HepG2 (cell line): ENCODE measurements around the gene ITPRIP. TPM values are rescaled to one million over a fixed set of nuclear protein-coding genes. Genes with fewer than 3 reads are reported as not detected.
A peak's percentile ranks its signal among the peaks of the same experiment; 100 is the strongest.

Experiments
- ARHGAP35 ChIP-seq: sonication (generic); formaldehyde crosslinking; IDR thresholded peaks from 2 replicates; pipeline ENCODE4 v1.9.0; 2022; ENCODE audit warnings: mild to moderate bottlenecking, inconsistent platforms, moderate library complexity, missing genetic modification reagents, borderline replicate concordance
- ARNT2 ChIP-seq: sonication (generic); formaldehyde crosslinking; IDR thresholded peaks from 2 replicates; pipeline ENCODE4 v1.8.0; 2022; ENCODE audit warnings: mild to moderate bottlenecking, low read depth, missing genetic modification reagents, moderate library complexity
- BRD4 ChIP-seq: sonication (generic); formaldehyde crosslinking; IDR thresholded peaks from 2 replicates; pipeline ENCODE4 v1.4.0; 2020; ENCODE audit warnings: missing genetic modification reagents
- CBFB ChIP-seq: sonication (generic); formaldehyde crosslinking; IDR thresholded peaks from 2 replicates; pipeline ENCODE4 v1.4.0; 2020; ENCODE audit warnings: missing genetic modification reagents
- CHD4 ChIP-seq: fragments of 200-600 bp; sonication (generic); IDR thresholded peaks from 2 replicates; pipeline ENCODE4 v1.7.0; 2017; ENCODE audit warnings: mild to moderate bottlenecking, low read length, borderline replicate concordance
- DNMT3B ChIP-seq: conservative IDR thresholded peaks from 2 replicates; pipeline ENCODE4 v1.6.1; 2016; ENCODE audit warnings: missing biosample characterization, control low read depth
- FOXM1 ChIP-seq: sonication (generic); formaldehyde crosslinking; IDR thresholded peaks from 2 replicates; pipeline ENCODE4 v1.5.0; 2020; ENCODE audit warnings: missing genetic modification reagents
- HCFC1 ChIP-seq: fragments of 150-350 bp; IDR thresholded peaks from 2 replicates; pipeline ENCODE4 v1.6.1; 2014; ENCODE audit warnings: low read depth, low read length
- HOXA3 ChIP-seq: sonication (generic); formaldehyde crosslinking; IDR thresholded peaks from 2 replicates; pipeline ENCODE4 v1.5.0; 2020; ENCODE audit warnings: missing genetic modification reagents
- JDP2 ChIP-seq: sonication (generic); formaldehyde crosslinking; IDR thresholded peaks from 2 replicates; pipeline ENCODE4 v1.8.1; 2022; ENCODE audit warnings: missing genetic modification reagents, borderline replicate concordance
- JUN ChIP-seq: sonication (generic); formaldehyde crosslinking; IDR thresholded peaks from 2 replicates; pipeline ENCODE4 v1.4.0; 2020; ENCODE audit warnings: mild to moderate bottlenecking, missing genetic modification reagents
- MED13 ChIP-seq: sonication (generic); formaldehyde crosslinking; IDR thresholded peaks from 2 replicates; pipeline ENCODE4 v1.5.0; 2020; ENCODE audit warnings: missing genetic modification reagents
- MXI1 ChIP-seq: IDR thresholded peaks from 3 replicates; pipeline ENCODE4 v1.6.1; 2012; ENCODE audit warnings: low read depth, low read length, inconsistent platforms, borderline replicate concordance
- ONECUT2 ChIP-seq: sonication (generic); formaldehyde crosslinking; IDR thresholded peaks from 2 replicates; pipeline ENCODE4 v1.4.0; 2020; ENCODE audit warnings: missing genetic modification reagents
- SUZ12 ChIP-seq: fragments of 150-350 bp; IDR thresholded peaks from 2 replicates; pipeline ENCODE4 v1.6.1; 2014; ENCODE audit warnings: low read depth, low read length
- TEAD2 ChIP-seq: sonication (generic); formaldehyde crosslinking; IDR thresholded peaks from 2 replicates; pipeline ENCODE4 v1.9.0; 2021; ENCODE audit warnings: missing genetic modification reagents
- ZFAT ChIP-seq: sonication (generic); formaldehyde crosslinking; conservative IDR thresholded peaks from 2 replicates; pipeline ENCODE4 v1.8.1; 2023; ENCODE audit warnings: missing genetic modification reagents, inconsistent platforms
- ZNF180 ChIP-seq: sonication (generic); formaldehyde crosslinking; IDR thresholded peaks from 2 replicates; pipeline ENCODE4 v1.4.0; 2020; ENCODE audit warnings: low read depth, missing genetic modification reagents, borderline replicate concordance
- ZNF251 ChIP-seq: sonication (generic); formaldehyde crosslinking; IDR thresholded peaks from 2 replicates; pipeline ENCODE4 v1.9.0; 2021; ENCODE audit warnings: mild to moderate bottlenecking, missing genetic modification reagents
- ZNF253 ChIP-seq: sonication (generic); formaldehyde crosslinking; IDR thresholded peaks from 2 replicates; pipeline ENCODE4 v1.8.0; 2022; ENCODE audit warnings: mild to moderate bottlenecking, missing genetic modification reagents, borderline replicate concordance
- ZNF350 ChIP-seq: sonication (generic); formaldehyde crosslinking; IDR thresholded peaks from 2 replicates; pipeline ENCODE4 v1.4.0; 2020; ENCODE audit warnings: mild to moderate bottlenecking, low read depth, missing genetic modification reagents, borderline replicate concordance
- ZNF558 ChIP-seq: sonication (generic); formaldehyde crosslinking; IDR thresholded peaks from 2 replicates; pipeline ENCODE4 v1.9.0; 2022; ENCODE audit warnings: mild to moderate bottlenecking, missing genetic modification reagents, borderline replicate concordance
- ZNF724P ChIP-seq: sonication (generic); formaldehyde crosslinking; IDR thresholded peaks from 2 replicates; pipeline ENCODE4 v1.8.0; 2022; ENCODE audit warnings: missing genetic modification reagents, borderline replicate concordance
- polyA plus RNA-seq, 8 experiments: library from polyadenylated mRNA; depleted of rRNA in 3 of 8; stranded (reverse) in 7 of 8; unstranded in 1 of 8; fragments of >200 nt; fragmentation: Illumina TruSeq in 4 of 8; extraction: Trizol in 4 of 8; gene quantifications; 2 replicates each; pipeline versions ENCODE4 v1.2.1 to v1.2.3, GENCODE V29; 2011 to 2016; ENCODE audit warnings: low read depth in 4 of 8, missing spikeins in 1 of 8, mixed read lengths in 1 of 8; ENCODE audit not compliant: insufficient read depth in 1 of 8
- total RNA-seq, 5 experiments: library from RNA; depleted of rRNA; stranded (reverse); fragments of >200 nt; fragmentation: Illumina TruSeq; extraction: Trizol; gene quantifications; 2 replicates each; pipeline ENCODE4 v1.2.3, GENCODE V29; 2016; ENCODE audit warnings: low read depth in 1 of 5
- TF ChIP-seq, protein P1 (sequence below): sonication (generic); formaldehyde crosslinking; IDR thresholded peaks from 2 replicates; pipeline ENCODE4 v1.5.0; 2020; ENCODE audit warnings: missing genetic modification reagents, mild to moderate bottlenecking, borderline replicate concordance
- TF ChIP-seq, protein P2 (sequence below): sonication (generic); formaldehyde crosslinking; IDR thresholded peaks from 2 replicates; pipeline ENCODE4 v1.4.0; 2020; ENCODE audit warnings: mild to moderate bottlenecking, missing genetic modification reagents
- TF ChIP-seq, protein P3 (sequence below): sonication (generic); formaldehyde crosslinking; IDR thresholded peaks from 2 replicates; pipeline ENCODE4 v1.4.0; 2020; ENCODE audit warnings: missing genetic modification reagents, borderline replicate concordance
- TF ChIP-seq, protein P4 (sequence below): IDR thresholded peaks from 2 replicates; pipeline ENCODE4 v1.6.1; 2012; ENCODE audit warnings: inconsistent platforms

ITPRIP gene
- total and polyA plus RNA-seq, 2 of the 13 experiments (the other 11 are each of a cell fraction or from before 2014, with no cell fraction given), result 1.00 to 2.8 TPM

DNA sequence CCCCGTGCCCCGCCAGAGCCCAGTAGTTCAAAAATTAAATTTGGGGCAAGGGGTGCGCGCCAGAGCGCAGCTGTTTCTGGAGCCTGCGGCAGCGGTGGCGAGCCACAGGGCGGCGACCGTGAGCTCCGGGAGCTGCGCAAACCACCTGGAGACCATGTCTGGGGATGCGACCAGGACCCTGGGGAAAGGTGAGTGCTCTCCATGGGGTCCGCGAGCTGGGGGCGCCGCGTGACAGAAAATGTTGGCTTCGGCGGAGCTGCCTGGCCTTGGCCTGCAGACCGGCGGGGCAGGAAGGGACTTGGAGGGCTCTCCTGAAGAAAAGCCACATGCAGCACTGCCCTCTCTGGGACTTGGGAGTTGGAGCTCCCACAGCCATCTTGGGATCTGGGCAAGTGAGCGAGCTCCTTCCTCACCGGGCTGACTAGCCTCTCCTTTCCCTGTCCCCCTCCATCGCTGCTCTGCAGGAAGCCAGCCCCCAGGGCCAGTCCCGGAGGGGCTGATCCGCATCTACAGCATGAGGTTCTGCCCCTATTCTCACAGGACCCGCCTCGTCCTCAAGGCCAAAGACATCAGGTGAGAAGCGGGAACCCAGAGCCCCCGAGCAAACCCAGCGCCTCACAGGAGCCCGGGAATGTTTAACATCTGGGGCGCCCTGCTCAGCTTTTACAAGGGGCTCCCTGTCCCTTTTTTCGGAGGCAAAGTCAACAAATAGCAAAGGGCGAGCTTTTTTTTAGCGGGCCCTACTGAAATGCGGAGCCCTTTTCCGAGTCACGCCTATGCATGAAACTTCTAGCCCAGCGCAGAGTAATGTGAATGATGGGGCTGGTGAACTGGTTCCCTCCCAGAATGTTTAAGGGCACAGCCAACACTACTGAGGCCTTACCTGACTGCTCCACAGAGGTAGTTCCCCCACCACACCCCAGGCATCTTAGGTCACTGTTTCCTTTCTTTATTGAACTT lies 63.2 kb downstream of the ITPRIP start (continued):
- no peak for TF ChIP-seq BRD4 (CRISPR knock-in tag)
- TF ChIP-seq JDP2 (CRISPR knock-in tag), result no peak
- no peak for TF ChIP-seq ZNF724P (CRISPR knock-in tag)
- no peak for TF ChIP-seq ZNF558 (CRISPR knock-in tag)
- no peak for TF ChIP-seq MXI1
- TF ChIP-seq ZNF350, result peak; percentile 72; the same call in 1 of the 2 replicates
- TF ChIP-seq ZNF253, result no peak
- no peak for TF ChIP-seq ZNF251 (CRISPR knock-in tag)
- no peak for TF ChIP-seq ARNT2
- TF ChIP-seq MED13 (CRISPR knock-in tag), result no peak
- TF ChIP-seq, protein P1, sequence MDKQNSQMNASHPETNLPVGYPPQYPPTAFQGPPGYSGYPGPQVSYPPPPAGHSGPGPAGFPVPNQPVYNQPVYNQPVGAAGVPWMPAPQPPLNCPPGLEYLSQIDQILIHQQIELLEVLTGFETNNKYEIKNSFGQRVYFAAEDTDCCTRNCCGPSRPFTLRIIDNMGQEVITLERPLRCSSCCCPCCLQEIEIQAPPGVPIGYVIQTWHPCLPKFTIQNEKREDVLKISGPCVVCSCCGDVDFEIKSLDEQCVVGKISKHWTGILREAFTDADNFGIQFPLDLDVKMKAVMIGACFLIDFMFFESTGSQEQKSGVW (CRISPR knock-in tag), result no peak
- TF ChIP-seq CHD4, result no peak
- no peak for TF ChIP-seq JUN (CRISPR knock-in tag)
- TF ChIP-seq, protein P2, sequence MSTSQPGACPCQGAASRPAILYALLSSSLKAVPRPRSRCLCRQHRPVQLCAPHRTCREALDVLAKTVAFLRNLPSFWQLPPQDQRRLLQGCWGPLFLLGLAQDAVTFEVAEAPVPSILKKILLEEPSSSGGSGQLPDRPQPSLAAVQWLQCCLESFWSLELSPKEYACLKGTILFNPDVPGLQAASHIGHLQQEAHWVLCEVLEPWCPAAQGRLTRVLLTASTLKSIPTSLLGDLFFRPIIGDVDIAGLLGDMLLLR (CRISPR knock-in tag), result peak; percentile 72
- peak; percentile 60 for TF ChIP-seq HOXA3 (CRISPR knock-in tag)
- TF ChIP-seq ZNF180, result no peak
- no peak for TF ChIP-seq FOXM1 (CRISPR knock-in tag)
- TF ChIP-seq ZFAT (CRISPR knock-in tag), result no peak
- TF ChIP-seq ARHGAP35, result no peak; the same call in 1 of the 2 replicates
- TF ChIP-seq SUZ12, result no peak
- TF ChIP-seq TEAD2, result no peak
- no peak for TF ChIP-seq ONECUT2 (CRISPR knock-in tag)
- no peak for TF ChIP-seq DNMT3B (CRISPR knock-in tag)
- TF ChIP-seq, protein P3, sequence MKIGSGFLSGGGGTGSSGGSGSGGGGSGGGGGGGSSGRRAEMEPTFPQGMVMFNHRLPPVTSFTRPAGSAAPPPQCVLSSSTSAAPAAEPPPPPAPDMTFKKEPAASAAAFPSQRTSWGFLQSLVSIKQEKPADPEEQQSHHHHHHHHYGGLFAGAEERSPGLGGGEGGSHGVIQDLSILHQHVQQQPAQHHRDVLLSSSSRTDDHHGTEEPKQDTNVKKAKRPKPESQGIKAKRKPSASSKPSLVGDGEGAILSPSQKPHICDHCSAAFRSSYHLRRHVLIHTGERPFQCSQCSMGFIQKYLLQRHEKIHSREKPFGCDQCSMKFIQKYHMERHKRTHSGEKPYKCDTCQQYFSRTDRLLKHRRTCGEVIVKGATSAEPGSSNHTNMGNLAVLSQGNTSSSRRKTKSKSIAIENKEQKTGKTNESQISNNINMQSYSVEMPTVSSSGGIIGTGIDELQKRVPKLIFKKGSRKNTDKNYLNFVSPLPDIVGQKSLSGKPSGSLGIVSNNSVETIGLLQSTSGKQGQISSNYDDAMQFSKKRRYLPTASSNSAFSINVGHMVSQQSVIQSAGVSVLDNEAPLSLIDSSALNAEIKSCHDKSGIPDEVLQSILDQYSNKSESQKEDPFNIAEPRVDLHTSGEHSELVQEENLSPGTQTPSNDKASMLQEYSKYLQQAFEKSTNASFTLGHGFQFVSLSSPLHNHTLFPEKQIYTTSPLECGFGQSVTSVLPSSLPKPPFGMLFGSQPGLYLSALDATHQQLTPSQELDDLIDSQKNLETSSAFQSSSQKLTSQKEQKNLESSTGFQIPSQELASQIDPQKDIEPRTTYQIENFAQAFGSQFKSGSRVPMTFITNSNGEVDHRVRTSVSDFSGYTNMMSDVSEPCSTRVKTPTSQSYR (CRISPR knock-in tag), result no peak
- no peak for TF ChIP-seq CBFB (CRISPR knock-in tag)
- TF ChIP-seq HCFC1, result no peak
- TF ChIP-seq, protein P4, sequence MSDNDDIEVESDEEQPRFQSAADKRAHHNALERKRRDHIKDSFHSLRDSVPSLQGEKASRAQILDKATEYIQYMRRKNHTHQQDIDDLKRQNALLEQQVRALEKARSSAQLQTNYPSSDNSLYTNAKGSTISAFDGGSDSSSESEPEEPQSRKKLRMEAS, result peak; percentile 37; the same call in 1 of the 2 replicates
